IgD-negative memory B cell (primary cell): Measurements from ENCODE around the gene OR52A1. TPM values are rescaled to one million over a fixed set of nuclear protein-coding genes. Genes with fewer than 3 reads are reported as not detected.
"Not testable (repeated sequence)": the region's sequence is repeated elsewhere in the genome, so short reads cannot be mapped to it uniquely, and the experiment has no call there.

ENCODE experiments used
- H3K27ac Mint-ChIP-seq, 3 donors: one replicate each; pipeline ENCODE4 v1.8.0; 2020 to 2022; ENCODE audit warnings: mild to moderate bottlenecking in 3 of 3, mixed read lengths in 3 of 3, moderate library complexity in 1 of 3
- H3K27me3 Mint-ChIP-seq: one replicate; pipeline ENCODE4 v1.8.0; 2021; ENCODE audit warnings: mixed read lengths
- H3K36me3 Mint-ChIP-seq: one replicate; pipeline ENCODE4 v1.8.0; 2020; ENCODE audit warnings: mild to moderate bottlenecking, mixed read lengths
- H3K4me1 Mint-ChIP-seq, 3 donors: one replicate each; pipeline ENCODE4 v1.8.0; 2020 to 2022; ENCODE audit warnings: mixed read lengths in 3 of 3, mild to moderate bottlenecking in 1 of 3
- H3K4me3 Mint-ChIP-seq, 4 donors: one replicate each; pipeline ENCODE4 v1.8.0; 2020 to 2022; ENCODE audit warnings: mild to moderate bottlenecking in 4 of 4, mixed read lengths in 4 of 4, moderate library complexity in 3 of 4
- H3K9me3 Mint-ChIP-seq, 3 donors: one replicate each; pipeline ENCODE4 v1.8.0; 2020 to 2021; ENCODE audit warnings: mixed read lengths in 3 of 3, mild to moderate bottlenecking in 1 of 3
- polyA plus RNA-seq: library from polyadenylated mRNA; unstranded; fragments of 300-500 nt; fragmentation: Illumina TruSeq; gene quantifications from one replicate; pipeline ENCODE4 v1.2.3, GENCODE V29; 2021

The OR52A1 gene
- not detected for polyA plus RNA-seq

DNA sequence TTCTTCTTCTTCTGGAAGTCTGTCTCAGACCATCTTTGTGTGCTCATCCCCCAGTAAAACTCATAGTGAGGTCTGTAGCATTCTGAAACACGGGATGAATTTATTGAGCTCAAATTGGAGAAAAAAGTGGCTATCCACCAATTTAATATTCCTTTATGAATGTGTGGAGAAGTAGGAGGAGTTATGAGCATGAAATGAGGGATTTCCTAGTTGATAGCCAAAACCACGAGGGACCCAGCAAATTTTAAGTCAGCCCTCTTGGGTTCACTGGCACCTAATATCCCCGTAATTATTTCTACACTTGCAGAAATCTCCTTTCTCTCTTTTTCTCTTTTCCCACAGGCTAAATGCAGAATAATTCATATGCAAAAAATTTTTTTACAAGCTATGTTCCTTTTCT lies at the start of gene OR52A1:
TSS of gene OR52A1 (minus strand) at position 101 of the 400 bp plus-strand sequence. CDS start 2,388 bp downstream, outside the sequence.
- H3K9me3 Mint-ChIP-seq, result peaks cover 0 to 2% (median 0%) of the 10 kb centered on the region in 3 donors
- H3K27ac Mint-ChIP-seq, result no peak within 1 kb of the TSS
- no peaks in the 10 kb centered on the region for H3K27me3 Mint-ChIP-seq
- H3K4me1 Mint-ChIP-seq, result no peaks in the 10 kb centered on the region
- H3K4me3 Mint-ChIP-seq, result no peak within 1 kb of the TSS
- no peaks in the 10 kb centered on the region for H3K36me3 Mint-ChIP-seq

DNA sequence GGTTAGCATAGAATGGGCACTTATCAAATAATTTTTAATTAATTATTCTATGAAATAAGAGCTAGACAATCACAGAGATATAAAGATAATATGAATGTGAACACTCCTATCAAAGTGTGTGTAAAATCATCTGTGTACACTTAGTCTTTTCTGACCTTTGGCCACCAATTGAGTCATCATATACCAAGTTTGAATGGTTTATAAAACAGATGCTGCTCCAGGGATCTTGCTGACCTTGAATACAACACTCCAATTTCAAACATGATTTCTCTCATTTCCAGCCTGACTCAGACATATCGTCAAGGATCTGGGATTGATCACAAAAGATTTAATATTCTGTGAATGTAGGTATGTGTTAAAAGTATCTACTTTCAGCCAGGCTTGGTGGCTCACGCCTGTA lies 48.8 kb upstream of the OR52A1 start:
- Mint-ChIP-seq H3K4me3 (no peak overlapping the region), H3K9me3 (peaks cover 0 to 3% (median 0%) of the 10 kb centered on the region in 3 donors), H3K36me3 (no peaks in the 10 kb centered on the region), H3K4me1 (no peaks in the 10 kb centered on the region), H3K27me3 (no peaks in the 10 kb centered on the region), H3K27ac (no peak overlapping the region)

DNA sequence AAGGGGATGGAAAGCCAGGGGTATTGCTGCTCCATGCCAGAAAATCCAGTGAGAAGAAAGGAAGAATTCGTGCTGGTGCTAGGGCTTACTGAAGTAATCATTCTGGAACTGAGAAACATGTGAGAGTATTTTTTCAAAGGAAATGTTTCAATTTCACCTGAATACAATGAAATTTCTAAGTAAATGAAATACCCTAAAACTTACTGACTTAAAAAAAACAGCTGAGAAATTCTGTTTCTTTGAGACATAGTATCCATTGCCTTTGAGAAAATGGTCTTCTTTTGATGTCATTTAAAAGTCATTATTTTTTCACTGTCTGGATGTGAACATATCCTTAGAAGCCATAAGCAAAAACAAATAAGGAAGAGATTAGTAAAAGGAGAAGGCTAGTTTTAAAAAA lies 46.0 kb upstream of the OR52A1 start, which contains the start of gene OR51V1:
TSS of gene OR51V1 (minus strand) at position 101 of the 400 bp plus-strand sequence. CDS start at position 101, 0 bp downstream.
- H3K4me3 Mint-ChIP-seq, result no peak within 1 kb of the TSS
- no peaks in the 10 kb centered on the region for H3K27me3 Mint-ChIP-seq
- peaks cover 2% of the 10 kb centered on the region for H3K36me3 Mint-ChIP-seq
- no peak within 1 kb of the TSS for H3K27ac Mint-ChIP-seq
- no peaks in the 10 kb centered on the region for H3K4me1 Mint-ChIP-seq
- H3K9me3 Mint-ChIP-seq, result peaks cover 0 to 3% (median 0%) of the 10 kb centered on the region in 3 donors

DNA sequence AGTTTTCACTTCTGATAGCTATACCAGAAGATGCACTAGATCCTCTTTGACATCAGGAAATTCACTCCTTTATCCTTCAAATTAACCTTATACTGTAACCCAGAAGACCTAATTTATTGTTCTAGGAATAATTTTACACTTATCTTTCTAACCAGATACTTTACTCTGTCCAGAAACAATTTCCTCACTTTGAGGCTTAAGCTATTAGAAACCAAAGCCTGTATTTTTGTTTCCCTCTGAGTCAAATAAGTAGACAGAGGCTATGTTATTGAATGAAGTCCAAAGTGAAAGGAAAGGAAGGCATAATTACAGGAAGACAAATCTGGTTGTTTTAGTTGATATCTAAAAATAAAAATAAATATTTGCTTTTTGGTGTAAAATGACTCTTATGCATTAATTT lies 43.7 kb upstream of the OR52A1 start:
- Mint-ChIP-seq H3K36me3 (peaks cover 2% of the 10 kb centered on the region), H3K4me3 (no peak overlapping the region), H3K9me3 (peaks cover 0 to 3% (median 3%) of the 10 kb centered on the region in 3 donors), H3K27me3 (no peaks in the 10 kb centered on the region), H3K27ac (peak overlapping the region in 1 of 3 donors; percentile 80), H3K4me1 (no peaks in the 10 kb centered on the region)

DNA sequence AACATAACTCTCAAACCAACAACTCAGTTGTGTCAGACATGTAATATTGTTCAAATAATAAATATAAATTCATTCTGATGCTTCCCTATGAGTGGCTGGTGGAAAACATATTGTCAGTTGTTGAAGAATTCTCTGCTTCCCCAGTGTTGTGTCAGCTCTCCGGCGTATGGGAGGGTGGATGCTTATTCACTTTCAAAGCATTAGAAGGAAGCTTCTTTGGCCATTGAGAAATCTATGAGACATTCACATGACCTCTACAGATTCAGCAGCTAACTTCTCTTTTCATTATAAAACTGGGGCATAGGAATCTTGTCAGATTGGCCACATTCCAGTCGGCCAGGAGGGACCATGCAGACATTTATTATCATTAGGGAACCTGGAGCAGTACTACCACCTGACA lies 43.0 kb upstream of the OR52A1 start:
- H3K27ac Mint-ChIP-seq, result peak overlapping the region in 1 of 3 donors; percentile 80
- H3K4me3 Mint-ChIP-seq, result no peak overlapping the region
- H3K4me1 Mint-ChIP-seq, result no peaks in the 10 kb centered on the region
- peaks cover 2% of the 10 kb centered on the region for H3K36me3 Mint-ChIP-seq
- H3K9me3 Mint-ChIP-seq, result peaks cover 2 to 3% (median 3%) of the 10 kb centered on the region in 3 donors
- no peaks in the 10 kb centered on the region for H3K27me3 Mint-ChIP-seq

DNA sequence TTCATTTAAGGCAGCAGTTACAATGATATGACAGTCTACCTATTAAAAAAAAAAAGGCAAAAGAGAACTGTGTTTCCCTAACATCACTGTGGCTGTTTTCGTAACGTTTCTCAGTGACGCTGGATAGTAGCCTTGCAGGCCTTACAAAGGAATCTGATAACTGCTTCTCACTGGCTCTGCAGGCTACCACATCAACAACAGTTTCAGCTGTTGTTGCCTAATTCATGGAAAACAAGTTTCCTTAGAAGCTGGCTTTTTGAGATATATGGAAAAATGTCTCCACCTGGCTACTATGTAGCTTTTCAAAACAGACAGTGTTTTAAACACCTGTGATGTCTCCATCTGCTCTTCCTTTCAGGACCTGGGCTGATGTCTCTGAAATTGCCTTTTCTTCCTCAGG lies 42.2 kb upstream of the OR52A1 start:
- no peak overlapping the region for H3K4me3 Mint-ChIP-seq
- H3K9me3 Mint-ChIP-seq, result peaks cover 1 to 4% (median 3%) of the 10 kb centered on the region in 3 donors
- H3K4me1 Mint-ChIP-seq, result no peaks in the 10 kb centered on the region
- peaks cover 2% of the 10 kb centered on the region for H3K36me3 Mint-ChIP-seq
- H3K27ac Mint-ChIP-seq, result no peak overlapping the region
- no peaks in the 10 kb centered on the region for H3K27me3 Mint-ChIP-seq

DNA sequence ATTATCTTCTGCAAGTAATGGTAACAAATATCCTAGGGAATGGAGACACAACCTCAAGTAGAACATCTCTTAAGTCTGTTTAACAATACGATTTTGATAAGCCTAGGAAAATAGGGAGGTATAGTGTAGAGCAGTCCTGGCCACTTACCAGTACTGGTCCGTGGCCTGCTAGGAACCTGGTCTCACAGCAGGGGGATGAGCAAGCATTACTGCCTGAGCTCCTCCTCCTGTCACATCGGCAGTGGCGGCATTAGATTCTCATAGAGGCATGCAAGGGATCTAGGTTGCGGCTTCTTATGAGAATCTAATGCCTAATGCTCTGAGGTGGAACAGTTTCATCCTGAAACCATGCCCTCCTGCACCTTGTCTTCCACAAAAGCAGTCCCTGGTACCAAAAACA lies 41.5 kb upstream of the OR52A1 start:
- Mint-ChIP-seq H3K27ac (no peak overlapping the region), H3K9me3 (peaks cover 2 to 7% (median 3%) of the 10 kb centered on the region in 3 donors), H3K4me3 (no peak overlapping the region), H3K27me3 (no peaks in the 10 kb centered on the region), H3K36me3 (peaks cover 2% of the 10 kb centered on the region), H3K4me1 (no peaks in the 10 kb centered on the region)

DNA sequence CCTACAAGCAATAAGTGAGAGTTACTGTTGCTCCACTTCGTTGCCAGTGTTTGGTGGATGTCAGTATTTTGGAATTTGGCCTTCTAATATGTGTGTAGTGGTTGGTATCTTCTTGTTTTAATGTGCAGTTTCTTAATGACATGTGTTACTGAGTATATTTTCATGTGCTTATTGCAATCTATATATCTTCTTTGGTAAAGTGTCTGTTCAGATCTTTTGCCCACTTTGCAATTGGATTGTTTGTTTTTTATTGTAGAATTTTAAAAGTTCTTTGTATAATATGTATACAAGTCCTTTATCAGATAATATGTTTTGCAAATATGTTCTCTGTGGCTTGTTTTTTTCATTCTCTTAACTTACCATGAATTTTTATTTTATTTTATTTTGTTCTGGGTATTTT lies 38.2 kb upstream of the OR52A1 start:
- H3K27me3 Mint-ChIP-seq, result no peaks in the 10 kb centered on the region
- peak overlapping the region in 1 of 4 donors; percentile 12 for H3K4me3 Mint-ChIP-seq
- H3K27ac Mint-ChIP-seq, result no peak overlapping the region
- peaks cover 2% of the 10 kb centered on the region for H3K36me3 Mint-ChIP-seq
- peaks cover 5 to 15% (median 8%) of the 10 kb centered on the region in 3 donors for H3K9me3 Mint-ChIP-seq
- no peaks in the 10 kb centered on the region for H3K4me1 Mint-ChIP-seq

DNA sequence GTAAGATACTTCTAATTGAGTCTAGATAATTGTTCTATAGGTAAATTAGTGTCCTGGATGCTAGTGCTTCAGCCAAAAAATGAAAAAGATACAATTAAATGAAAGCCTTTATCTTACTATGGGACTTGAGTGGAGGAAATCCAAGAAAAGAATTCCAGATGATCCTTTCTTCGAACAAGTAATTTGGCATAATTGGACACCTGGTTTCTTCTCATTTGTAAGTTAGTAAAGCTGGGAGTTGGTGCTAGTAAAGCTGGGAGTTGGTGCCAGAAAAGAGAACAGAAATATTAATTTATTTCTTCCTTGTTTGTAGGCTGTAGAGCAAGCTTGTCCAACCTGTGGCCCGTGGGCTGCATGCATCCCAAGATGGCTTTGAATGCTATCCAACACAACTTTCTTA lies 33.6 kb upstream of the OR52A1 start:
- Mint-ChIP-seq H3K4me3 (no peak overlapping the region), H3K4me1 (no peaks in the 10 kb centered on the region), H3K36me3 (no peaks in the 10 kb centered on the region), H3K27ac (no peak overlapping the region), H3K27me3 (peaks cover 1% of the 10 kb centered on the region), H3K9me3 (peaks cover 5 to 15% (median 5%) of the 10 kb centered on the region in 3 donors)

DNA sequence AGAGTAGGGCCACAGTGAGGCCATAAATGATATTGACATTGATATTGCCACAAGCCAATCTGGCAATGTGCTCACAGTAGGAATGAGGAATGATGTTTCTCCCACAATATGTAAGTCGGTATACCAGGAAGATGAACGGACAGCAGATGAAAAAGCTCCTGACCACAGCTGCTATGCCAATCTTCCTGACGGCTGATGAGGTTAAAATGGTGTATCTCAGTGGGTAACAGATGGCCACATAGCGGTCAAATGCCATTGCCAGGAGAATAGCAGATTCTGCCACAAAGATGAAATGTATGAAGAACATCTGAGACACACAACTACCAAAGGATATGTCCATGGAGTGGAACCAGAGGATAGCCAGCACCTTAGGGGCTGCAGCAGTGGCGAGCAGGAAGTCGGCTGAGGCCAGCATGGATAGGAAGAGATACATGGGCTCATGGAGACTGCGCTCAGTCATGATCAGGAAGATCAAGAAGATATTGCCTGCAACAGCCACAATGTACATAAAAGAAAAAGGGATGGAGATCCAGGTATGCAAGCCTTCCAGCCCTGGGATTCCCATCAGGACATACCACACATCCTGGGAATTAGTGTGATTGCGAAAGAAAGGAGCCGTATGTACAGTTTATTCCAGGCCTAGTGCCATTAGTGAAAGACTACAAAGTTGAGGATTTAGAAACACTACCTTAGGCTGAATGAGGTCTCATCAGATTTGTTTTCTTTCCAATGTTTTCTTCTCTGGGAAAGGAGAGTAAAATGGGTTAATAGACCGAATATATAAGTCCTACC lies 23.7 kb upstream of the OR52A1 start:
- H3K36me3 Mint-ChIP-seq, result peaks cover 2% of the 10 kb centered on the region
- no peaks in the 10 kb centered on the region for H3K4me1 Mint-ChIP-seq
- H3K4me3 Mint-ChIP-seq, result no peak overlapping the region
- H3K27ac Mint-ChIP-seq, result no peak overlapping the region
- H3K27me3 Mint-ChIP-seq, result no peaks in the 10 kb centered on the region
- peaks cover 0 to 2% (median 0%) of the 10 kb centered on the region in 3 donors for H3K9me3 Mint-ChIP-seq

DNA sequence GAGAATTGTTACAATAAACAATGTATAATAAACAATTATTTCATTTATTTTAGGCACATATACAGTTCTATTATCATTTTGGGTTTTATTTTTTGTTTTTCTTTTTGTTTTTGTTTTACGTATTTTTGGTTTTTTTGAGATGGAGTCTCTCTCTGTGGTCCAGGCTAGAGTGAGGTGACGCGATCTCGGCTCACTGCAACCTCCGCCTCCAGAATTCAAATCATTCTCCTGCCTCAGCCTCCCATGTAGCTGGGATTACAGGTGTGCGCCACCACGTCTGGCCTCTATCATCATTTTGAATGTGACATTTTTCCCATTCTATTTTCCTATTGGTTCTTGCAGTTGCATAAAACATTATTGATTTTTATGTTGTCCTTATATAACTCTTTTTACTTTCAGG lies 20.4 kb upstream of the OR52A1 start:
- H3K9me3 Mint-ChIP-seq, result peaks cover 0 to 2% (median 0%) of the 10 kb centered on the region in 3 donors
- H3K4me3 Mint-ChIP-seq, result no peak overlapping the region
- no peaks in the 10 kb centered on the region for H3K27me3 Mint-ChIP-seq
- peaks cover 2% of the 10 kb centered on the region for H3K36me3 Mint-ChIP-seq
- H3K4me1 Mint-ChIP-seq, result no peaks in the 10 kb centered on the region
- no peak overlapping the region for H3K27ac Mint-ChIP-seq

DNA sequence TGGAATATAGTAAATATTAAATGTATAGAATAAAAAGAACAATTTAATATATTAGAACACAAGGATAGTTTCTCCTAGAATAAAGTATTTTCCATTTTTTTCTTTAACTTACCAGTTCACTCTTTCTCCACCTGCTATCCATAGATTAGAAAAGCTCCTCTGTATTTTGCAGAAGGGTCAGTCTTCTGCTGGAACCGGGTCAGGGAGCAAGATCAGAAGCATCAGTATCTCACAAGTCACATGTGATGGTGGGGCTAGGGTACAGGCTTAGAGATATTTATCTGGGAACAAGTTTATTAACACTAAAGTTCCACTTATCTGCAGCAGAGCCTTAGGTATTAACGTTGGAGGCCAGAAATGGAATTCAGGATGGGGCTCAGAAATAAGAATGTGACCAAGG lies 17.3 kb upstream of the OR52A1 start:
- no peak overlapping the region for H3K27ac Mint-ChIP-seq
- no peaks in the 10 kb centered on the region for H3K36me3 Mint-ChIP-seq
- peaks cover 0 to 2% (median 0%) of the 10 kb centered on the region in 3 donors for H3K9me3 Mint-ChIP-seq
- H3K27me3 Mint-ChIP-seq, result no peaks in the 10 kb centered on the region
- no peak overlapping the region for H3K4me3 Mint-ChIP-seq
- H3K4me1 Mint-ChIP-seq, result no peaks in the 10 kb centered on the region

DNA sequence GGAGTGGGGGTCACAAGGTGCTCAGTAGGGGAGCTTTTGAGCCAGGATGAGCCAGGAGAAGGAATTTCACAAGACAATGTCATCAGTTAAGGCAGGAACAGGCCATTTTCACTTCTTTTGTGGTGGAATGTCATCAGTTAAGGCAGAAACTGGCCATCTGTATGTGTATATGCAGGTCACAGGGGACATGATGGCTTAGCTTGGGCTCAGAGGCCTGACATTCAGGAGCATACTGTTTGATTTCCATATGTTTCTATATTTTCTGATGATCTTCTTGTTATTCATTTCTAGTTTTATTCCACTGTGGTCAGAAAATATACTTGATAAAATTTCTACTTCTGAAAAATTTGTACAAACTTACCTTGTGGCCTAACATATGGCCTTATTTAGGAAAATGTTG lies 11.3 kb upstream of the OR52A1 start:
- not testable (repeated sequence) for H3K27me3 Mint-ChIP-seq, H3K9me3 Mint-ChIP-seq, H3K4me3 Mint-ChIP-seq, H3K4me1 Mint-ChIP-seq, H3K36me3 Mint-ChIP-seq, H3K27ac Mint-ChIP-seq

DNA sequence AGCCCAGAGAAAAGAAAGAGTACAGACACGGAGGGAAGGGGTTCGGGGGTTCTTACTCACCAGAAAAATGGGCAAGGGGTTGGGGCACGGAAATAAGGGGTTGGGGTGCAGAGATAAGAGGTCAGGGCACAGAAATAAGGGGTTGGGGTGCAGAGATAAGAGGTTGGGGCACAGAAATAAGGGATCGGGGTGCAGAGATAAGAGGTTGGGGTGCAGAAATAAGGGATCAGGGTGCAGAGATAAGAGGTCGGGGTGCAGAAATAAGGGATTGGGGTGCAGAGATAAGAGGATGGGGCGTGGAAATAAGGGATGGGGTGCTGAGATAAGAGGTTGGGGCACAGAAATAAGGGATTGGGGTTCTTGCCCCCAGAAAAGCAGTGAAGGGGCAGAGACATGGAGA lies 10.2 kb upstream of the OR52A1 start:
- not testable (repeated sequence) for H3K36me3 Mint-ChIP-seq, H3K27ac Mint-ChIP-seq, H3K27me3 Mint-ChIP-seq, H3K9me3 Mint-ChIP-seq, H3K4me1 Mint-ChIP-seq, H3K4me3 Mint-ChIP-seq

DNA sequence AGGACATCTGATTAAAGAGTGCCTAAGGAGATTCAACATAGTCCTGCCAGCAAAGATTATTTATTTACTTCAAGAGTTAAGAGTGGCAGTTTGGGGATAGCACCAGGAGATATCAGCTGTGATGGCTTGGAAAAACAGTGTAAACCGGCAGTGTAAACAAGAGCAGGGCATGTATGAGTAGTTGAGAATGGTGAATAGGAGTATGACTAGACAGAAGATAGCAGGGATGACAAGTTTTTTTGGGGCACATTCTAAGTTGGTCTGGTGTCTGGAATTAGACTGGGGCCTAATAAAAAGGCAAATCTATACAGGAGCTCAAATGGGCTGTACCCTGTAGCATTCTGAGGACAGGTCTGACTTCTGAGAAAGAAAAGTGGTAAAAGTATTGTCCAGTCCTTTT lies 6.5 kb upstream of the OR52A1 start:
- H3K36me3 Mint-ChIP-seq, result not testable (repeated sequence)

DNA sequence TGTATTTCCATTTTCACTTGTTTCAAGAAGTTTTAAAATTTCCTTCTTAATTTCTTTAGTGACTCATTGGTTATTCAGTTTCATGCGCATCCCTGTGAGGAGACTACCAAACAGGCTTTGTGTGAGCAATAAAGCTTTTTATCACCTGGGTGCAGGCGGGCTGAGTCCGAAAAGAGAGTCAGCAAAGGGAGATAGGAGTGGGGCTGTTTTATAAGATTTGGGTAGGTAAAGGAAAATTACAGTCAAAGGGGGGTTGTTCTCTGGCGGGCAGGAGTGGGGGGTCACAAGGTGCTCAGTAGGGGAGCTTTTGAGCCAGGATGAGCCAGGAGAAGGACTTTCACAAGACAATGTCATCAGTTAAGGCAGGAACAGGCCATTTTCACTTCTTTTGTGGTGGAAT lies 5.7 kb upstream of the OR52A1 start:
- not testable (repeated sequence) for H3K36me3 Mint-ChIP-seq, H3K4me1 Mint-ChIP-seq, H3K27ac Mint-ChIP-seq, H3K9me3 Mint-ChIP-seq, H3K4me3 Mint-ChIP-seq, H3K27me3 Mint-ChIP-seq

More for the DNA sequence above, 6.5 kb upstream of the OR52A1 start:
- not testable (repeated sequence) for H3K4me1 Mint-ChIP-seq, H3K4me3 Mint-ChIP-seq, H3K27ac Mint-ChIP-seq, H3K9me3 Mint-ChIP-seq, H3K27me3 Mint-ChIP-seq
